NCI-H226 (cell line): ENCODE results near the gene IGFBP4.

Experiments
- DNase-seq: peaks from one replicate; pipeline ENCODE4 v3.0.0-alpha.2; 2015

Gene IGFBP4

DNA sequence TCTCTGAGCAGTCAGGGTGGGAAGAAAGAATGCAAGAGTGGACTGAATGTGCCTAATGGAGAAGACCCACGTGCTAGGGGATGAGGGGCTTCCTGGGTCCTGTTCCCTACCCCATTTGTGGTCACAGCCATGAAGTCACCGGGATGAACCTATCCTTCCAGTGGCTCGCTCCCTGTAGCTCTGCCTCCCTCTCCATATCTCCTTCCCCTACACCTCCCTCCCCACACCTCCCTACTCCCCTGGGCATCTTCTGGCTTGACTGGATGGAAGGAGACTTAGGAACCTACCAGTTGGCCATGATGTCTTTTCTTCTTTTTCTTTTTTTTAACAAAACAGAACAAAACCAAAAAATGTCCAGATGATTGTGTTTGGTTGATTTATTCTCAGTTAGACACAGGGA lies 14.1 kb downstream of the IGFBP4 start:
- DNase-seq = no peak

DNA sequence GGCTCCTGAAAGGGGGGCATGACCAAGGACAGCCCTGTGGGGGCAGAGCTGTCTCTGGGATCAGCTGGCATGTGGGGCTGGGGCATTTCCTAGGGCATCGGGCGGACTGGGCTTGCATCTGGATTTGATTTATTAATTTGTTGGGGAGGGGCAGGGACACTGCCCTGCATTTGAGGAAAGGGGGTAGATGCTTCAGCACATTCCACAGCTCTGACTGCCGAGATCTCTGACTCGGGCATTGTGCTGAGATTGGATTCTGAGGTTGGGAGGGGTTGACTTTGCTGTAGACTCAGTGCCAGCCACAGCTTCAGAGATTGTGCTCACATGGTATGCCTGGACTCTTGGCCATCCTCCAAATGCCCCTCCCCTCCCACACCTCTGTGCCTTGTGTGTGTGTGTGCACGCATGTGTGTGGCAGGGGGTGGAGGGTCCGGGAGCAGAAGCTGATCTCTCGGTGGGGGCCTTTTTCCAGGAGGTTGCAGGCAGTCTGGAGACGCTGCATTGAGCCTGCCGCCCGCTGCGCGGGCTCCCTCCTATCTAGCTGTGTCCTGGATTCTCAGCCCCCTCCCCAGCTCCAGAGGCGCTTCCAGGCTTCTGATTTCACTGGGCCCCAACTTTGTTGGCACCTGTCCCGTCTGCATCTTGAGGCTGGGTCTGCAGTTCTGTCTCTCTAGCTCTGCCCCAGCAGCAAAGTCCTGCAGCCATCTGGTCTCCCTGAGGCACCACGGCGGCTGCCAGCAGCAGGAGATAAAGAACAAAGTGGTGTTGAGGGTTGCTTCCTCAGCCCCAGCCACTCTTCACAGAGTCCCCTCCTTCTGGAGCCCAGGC lies 14.9 kb downstream of the IGFBP4 start:
- peak; percentile 96 for DNase-seq

DNA sequence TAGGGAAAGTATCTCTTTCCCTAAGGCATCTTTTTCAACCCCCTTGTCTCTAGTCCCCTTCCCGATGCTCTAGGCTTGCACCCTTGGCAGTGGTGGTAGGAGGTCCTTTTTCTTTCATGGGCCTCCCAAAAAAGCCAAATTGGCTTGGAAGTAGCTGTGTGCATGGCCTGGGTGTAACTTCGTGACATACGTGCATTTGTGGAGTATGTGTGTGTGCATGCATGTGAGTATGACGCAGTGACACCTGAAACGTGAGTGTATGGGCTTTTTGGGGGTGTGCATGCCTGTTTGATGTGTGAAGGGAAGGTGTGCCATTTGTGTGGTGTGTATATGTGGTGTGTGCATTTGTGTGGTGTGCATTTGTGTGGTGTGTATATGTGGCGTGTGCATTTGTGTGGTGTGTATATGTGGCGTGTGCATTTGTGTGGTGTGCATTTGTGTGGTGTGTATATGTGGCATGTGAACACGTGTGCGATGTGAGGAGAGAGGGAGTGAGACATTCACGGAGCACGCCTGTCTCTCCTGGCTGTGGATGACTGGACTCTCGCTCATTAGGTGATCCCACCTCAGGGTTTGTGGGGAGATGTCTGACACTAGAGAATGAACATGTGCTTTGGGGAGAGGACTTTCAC lies 15.7 kb downstream of the IGFBP4 start:
- DNase-seq = no peak

DNA sequence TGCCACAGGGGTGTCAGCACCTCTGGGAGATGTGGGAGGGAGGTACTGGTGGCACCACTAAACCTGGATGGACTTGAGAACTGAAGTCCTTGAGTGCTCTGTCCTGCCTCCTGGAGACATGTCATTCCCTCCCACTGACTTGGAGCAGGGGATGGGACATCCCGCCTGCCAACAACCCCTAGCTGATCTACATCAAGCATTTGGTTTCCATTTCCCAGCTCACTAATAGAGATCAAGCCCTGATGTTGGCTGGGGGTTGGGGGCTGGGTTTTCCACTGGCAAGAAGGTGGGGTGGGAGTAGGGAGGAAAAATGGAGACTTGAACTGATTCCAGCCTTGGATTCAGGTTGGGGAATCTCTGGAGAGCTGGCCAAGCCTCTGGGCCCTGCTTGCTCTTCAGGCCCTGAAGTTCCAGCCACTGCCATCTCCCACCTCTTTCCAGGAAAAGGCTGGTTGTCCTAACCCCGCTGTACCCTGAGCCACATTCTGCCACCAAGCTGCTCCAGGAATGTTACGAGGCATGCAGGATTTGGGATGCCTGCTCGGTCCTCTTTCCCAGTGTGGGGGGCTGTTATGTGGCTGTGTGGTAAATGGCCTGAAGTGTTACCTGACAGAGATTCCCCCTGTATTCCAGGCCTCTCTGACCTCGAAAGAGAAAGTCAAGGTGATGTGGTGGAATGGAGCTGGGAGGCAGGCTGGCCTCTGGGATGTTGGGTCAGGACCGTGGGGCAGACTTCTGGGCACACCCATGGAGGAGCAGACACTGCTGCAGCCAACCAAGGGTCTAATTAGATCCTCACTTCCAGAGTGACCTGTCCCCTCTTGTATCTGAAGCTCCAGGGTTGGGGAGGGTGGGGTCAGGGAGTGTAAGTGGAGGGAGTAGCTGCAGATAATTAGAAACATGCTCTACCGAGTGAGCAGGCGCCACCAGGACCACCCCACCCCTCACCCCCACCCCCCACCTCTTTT lies 16.7 kb downstream of the IGFBP4 start:
- DNase-seq = no peak

DNA sequence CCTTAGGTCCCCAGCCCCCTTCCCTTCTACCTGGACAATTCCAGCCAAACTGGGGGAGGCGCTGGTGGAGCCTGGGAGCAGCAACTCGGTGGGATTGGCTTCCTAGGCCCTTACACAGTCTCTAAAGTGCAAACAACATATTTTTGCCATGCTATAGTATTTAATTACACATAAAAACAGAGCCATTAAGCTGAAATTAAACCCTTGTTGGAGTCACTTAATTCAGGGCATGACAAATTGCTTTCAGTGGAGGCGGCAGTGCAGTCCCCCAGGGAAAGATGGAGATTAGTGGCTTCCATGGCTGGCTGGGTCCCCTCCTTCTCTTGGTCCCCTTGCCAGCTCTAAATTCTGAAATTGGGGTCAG lies 17.3 kb downstream of the IGFBP4 start:
- DNase-seq = no peak

DNA sequence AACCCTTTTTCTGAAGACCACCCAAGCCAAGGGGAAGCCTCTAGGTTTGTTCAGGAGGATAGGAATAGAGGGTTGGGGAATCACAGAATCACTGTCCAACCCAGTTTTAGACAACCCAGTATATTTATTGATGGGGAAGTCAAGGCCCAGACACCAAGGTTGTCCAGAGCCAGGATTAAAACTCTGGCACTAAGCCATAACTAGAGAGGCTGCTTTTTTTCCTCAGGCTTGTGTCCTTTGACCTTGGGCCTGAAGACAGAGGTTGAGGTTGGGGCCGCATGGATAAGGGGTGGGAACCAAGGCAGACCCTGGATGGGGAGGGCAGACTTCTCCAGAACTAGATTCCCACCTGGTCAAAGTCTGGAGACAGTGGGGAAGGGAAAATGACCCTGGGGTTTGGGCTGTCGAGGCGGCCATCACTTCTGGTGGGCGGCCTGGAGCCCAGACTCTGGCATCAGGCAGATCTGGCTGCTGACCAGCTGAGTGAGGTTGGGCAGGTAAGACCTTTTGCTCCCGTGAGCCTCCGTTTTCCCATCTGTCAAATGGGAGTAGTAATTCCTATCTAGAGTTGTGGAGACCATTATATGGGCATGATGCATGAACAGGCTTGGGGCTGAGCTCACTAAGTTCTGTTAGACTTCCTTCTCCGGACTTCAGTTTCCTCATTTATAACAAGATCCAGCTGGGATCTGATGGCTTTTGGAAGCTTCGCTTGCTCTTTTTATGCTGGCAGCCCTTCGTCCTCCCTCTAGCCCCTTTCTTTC lies 17.9 kb downstream of the IGFBP4 start:
- DNase-seq = no peak

DNA sequence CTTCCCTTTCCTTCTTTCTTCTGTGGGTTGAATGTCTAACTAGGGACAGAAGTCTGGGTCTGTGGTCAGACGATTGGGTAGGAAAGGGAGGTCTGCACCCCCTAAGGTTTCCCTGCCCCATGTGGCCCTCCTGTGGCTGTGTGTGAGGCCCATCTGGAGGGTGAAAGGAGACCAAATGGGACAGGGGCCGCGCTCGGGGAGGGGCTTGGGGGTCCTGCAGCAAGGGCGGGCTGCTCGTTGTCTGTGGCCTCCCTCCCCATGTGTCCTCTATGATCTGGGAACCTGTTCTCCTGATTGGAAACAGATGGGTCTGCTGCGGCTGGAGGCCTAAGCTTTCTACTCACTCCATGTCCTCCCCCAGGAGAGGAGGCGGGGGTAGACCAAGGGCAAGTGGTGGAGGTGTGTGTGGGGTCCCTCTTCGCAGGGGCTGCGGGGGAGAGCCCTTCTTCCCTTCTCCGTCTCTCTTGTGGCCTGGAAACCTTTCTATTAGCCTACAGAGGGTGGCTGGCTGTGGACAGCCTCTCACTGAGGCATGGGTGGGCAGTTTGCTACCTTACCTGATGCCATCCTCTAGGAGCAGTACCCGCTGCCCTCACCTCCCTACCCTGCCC lies 18.6 kb downstream of the IGFBP4 start:
- no peak for DNase-seq

DNA sequence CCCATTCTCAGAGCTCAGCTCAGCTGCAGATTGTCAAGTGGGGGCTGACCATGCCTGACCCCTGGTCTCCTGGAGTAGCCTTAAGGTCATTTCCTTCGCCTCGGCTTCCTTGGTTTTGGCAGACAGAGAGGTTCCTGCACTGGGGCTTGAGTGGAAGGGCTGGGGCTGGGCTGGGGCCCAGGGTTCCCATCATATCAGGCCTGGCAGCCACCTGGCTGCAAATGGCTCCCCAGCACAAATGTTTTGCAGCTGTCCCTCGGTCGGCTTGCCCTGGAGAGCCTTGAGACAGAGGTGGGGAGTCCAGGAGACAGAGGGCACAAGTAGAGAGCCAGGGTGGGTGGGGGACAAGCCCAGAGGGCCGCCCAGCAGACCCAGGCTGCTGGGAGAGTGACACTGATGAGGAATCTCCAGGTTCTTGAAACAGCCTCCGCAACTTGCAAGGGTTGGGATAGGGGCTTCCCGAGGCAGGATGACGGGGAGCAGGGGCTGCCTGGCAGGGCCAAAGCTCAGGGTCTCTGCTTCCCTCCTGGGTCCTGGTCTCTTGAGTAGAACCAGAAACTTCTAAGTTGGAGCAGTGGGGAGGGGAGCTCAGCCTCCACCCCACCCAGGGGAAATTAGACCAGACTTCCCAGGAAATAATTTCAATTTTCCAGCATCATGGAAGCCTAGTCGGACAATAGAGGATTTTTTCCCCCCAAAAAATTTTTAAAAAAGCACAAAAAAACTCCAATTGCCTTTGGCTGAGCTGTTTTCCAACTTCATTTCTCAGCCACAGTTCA lies 19.3 kb downstream of the IGFBP4 start:
- no peak for DNase-seq

DNA sequence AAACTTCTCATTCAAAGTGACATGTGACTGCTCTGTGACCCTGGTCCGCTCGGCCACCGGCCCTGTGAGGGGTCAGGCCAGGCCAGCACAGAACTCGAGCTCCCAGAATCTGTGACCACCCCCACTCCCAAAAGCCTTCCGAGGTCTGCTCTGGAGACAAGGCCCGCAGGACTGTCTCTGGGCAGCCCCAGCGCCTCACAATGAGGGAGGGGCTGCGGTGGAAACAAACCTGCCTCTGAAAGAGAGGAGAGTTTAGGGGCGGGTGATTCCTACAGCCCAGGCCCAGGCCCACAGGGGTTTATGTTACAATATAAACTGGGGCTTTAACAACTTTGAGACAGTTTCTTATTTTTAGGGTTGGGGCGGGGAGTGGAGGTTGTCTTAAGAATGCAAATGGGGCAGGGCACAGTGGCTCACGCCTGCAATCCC lies 19.9 kb downstream of the IGFBP4 start:
- DNase-seq = no peak

DNA sequence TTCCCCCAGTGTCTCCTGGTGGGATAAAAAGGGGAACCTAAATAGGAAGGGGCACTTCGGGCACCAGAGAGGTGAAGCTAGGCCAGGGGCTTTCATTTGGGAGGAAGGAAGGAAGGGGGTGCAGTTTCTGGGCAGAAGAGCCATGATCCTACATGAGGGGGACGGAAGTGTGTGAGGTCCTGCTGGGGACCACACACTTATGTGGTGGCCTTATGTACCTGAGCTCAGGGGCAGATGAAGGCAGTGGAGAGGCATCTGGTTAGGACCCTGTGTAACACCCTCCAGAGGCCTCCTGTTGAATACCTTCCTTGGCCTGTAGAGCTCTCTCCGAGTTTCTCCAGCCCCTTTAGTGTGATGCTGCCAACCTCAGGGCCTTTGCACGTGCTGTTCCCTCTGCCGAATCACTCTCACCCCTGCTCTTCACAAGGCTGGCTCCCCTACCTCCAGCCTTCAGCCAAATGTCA lies 21.2 kb downstream of the IGFBP4 start:
- no peak for DNase-seq

DNA sequence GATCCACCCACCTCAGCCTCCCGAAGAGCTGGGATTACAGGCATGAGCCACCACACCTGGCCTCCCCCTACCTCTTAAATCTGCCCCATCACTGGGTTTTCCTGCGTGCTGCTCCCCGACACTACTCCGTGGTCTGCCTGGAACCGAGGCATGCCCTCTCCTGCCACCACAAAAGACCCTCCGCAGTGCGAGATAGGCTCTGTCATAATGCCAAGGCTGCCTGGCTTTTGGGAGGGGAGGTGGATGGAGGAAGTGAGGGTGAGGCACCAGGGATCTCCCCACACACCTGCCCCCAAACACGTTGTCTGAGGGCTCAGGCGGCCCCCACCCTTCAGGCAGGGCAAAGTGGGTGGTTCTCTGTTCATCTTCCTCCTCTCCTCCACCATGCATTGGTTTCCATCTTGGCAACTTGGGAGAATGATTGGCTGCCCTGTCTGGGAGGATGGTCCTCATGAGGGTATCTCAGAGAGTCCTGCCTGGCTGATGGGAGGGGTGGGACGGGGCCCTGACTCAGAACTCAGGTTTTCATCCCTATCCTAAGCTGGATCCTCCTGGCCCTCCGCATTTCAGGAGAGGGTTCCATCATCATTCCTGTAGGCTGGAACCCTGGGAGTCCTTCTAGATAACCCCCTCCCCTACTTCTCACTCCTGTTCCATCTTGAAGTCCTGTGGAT lies 23.2 kb downstream of the IGFBP4 start:
- DNase-seq = no peak

DNA sequence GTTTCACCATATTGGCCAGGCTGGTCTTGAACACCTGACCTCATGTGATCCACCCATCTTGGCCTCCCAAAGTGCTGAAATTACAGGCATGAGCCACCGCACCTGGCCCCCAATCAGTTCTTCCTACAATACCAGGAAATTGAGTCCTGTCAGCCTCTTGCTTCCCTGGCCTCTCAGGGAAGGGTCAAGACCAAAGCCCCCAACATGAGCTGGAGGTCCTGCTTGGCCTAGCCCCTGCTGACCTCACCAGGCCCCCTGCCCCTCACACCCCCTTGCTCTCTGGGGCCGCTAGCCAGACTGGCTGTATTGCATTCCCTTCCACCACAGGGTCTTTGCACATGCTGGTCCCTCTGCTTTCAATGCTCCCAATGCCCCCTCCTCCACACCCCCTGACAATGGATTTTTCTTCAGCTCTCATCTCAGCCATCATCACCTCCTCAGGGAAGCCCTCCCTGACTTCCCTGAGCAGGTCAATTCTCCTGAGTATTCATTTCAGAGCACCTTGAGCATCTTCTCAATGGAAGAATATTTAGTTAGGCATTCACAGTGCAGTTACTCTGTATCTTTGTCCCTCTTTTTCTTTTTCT lies 24.1 kb downstream of the IGFBP4 start:
- no peak for DNase-seq

DNA sequence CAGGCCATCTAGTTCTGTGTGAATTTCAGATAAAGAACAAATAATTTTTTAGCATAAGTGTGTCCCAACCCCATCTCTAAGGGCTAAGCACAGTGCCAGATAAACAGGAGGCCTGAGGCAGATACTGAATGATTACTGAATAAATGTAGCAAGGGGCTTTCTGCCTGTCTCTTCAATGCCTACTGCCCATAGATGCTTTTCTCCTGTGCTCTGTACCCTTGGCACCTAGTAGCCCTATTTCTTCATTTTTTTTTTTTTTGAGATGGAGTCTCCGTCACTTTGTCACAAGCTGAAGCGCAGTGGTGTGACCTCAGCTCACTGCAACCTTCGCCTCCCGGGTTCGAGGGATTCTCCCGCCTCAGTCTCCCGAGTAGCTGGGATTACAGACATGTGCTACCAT lies 25.3 kb downstream of the IGFBP4 start:
- no peak for DNase-seq

DNA sequence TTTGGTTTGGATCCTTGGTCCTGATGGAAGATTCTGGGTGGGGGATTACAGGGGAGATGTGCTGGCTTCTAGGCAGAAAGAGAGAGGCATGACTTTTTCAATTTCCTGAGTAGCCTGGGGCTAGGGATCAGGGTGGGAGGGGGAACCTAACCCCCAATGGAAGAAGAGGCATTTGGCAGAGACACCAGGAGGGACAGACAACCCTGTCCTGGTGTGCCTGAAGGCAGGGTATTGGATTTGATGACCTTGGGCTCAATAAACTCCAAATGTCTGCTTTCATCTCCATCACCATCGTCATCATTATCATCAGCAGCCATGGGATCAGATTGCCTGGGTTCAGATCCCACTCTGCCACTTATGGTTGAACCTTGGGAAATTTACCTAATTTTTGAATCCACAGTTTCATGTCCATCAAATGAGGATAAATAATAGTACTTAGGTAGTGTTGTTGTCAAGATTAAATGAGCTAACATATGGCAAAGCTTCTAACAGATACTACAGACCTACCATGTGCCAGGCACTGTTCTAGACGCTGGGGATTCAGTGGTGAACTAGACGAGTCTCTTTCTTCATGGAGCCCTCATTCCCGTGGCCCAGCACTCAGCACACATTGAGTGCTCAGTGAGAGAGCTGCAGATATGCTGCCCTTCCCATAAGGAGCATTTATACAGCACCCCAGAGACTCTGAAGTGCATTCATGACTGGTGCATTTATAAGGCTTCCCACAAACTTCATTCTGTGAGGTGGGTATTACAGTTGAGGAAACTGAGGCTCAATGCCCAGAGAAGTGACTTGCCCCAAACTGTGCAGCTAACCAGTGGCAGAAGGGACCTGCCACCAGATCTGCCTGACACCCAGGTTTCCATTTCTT lies 26.8 kb downstream of the IGFBP4 start:
- DNase-seq = no peak

DNA sequence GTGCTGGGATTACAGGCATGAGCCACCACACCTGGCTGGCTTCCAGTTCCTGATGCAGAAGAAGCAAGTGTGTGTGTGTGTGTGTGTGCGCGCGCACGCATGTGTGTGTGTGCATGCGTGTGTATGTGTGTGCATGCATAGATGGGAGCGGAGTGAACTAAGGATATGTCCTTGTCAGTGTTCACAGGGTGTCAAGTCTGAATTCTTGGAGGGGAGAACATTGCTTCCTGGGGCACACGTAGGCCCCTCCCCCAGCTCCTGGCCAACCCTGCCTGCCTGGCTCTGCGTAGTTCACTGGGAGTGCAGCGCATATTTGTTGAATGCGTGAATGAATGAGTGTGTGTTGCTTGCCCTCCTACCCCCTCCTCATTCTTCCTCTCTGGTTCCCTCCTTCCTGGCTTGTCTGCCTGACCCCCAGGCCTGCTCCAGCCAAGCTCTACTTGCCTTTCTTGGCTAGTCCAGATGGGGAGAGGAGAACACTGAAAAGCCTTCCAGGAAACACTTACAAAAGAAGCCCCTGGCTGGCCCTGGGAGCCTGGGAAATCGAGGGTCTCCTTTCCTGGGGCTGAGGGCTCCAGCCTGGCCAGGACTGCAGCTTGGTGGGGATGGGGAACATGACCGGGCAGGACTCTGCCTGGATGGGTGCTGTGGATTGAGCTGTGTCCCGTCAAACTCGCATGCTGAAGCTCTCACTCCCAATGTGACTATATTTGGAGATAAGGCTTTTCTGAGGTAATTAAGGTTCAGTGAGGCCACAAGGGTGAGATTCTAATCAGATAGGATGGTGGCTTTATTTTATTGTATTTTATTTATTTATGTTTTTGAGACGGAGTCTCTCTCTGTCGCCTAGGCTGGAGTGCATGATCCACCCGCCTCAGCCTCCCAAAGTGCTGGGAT lies 27.9 kb downstream of the IGFBP4 start:
- peak; percentile 92 for DNase-seq

DNA sequence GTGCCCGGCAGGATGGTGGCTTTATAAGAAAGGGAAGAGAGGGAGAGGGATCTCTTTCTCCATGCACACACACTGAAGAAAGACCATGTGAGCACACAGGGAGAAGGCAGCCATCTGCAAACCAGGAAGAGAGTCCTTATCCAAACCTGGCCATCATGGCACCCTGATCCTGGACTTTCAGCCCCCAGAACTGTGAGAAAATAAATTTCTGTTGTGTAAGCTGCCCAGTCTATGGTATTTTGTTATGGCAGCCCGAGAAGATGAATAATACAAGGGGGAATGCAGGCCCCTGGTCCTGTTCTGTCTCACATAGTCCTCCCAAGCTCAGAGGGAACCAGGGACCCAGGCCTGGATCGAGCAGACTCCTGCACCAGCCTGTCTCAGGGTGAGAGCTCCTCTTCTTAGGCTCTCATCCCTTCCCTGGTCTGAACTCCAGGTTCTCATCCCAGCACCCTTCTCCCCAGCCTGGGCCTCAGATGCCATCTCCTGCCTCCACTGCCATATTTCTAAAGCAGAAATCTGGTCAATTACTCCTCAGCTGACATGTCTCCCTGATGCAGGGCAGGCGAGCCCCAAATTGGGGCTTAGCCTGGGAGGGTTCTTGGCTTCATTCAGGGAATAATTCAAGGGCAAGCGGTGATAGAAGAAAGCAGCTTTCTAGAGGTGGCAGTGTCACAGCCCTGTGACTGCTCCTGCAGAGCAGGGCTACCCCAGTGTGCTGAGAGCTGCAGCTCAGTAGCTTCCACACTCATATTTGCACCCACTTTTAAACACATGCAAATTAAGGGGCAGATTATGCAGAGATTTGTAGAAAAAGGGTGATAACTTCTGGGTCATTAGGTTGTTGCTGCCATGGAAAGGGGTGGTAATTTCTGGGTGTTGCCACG lies 28.8 kb downstream of the IGFBP4 start:
- DNase-seq = no peak
